Endothelial cell of coronary artery (primary cell): ENCODE results near the gene BRCA2. TPM values are rescaled to one million over a fixed set of nuclear protein-coding genes. Genes with fewer than 3 reads are reported as not detected.

ENCODE experiments used
- total RNA-seq: library from RNA; depleted of rRNA; stranded (reverse); fragments of >200 nt; gene quantifications from 2 replicates; pipeline ENCODE4 v1.2.3, GENCODE V29; 2014

BRCA2 gene, protein sequence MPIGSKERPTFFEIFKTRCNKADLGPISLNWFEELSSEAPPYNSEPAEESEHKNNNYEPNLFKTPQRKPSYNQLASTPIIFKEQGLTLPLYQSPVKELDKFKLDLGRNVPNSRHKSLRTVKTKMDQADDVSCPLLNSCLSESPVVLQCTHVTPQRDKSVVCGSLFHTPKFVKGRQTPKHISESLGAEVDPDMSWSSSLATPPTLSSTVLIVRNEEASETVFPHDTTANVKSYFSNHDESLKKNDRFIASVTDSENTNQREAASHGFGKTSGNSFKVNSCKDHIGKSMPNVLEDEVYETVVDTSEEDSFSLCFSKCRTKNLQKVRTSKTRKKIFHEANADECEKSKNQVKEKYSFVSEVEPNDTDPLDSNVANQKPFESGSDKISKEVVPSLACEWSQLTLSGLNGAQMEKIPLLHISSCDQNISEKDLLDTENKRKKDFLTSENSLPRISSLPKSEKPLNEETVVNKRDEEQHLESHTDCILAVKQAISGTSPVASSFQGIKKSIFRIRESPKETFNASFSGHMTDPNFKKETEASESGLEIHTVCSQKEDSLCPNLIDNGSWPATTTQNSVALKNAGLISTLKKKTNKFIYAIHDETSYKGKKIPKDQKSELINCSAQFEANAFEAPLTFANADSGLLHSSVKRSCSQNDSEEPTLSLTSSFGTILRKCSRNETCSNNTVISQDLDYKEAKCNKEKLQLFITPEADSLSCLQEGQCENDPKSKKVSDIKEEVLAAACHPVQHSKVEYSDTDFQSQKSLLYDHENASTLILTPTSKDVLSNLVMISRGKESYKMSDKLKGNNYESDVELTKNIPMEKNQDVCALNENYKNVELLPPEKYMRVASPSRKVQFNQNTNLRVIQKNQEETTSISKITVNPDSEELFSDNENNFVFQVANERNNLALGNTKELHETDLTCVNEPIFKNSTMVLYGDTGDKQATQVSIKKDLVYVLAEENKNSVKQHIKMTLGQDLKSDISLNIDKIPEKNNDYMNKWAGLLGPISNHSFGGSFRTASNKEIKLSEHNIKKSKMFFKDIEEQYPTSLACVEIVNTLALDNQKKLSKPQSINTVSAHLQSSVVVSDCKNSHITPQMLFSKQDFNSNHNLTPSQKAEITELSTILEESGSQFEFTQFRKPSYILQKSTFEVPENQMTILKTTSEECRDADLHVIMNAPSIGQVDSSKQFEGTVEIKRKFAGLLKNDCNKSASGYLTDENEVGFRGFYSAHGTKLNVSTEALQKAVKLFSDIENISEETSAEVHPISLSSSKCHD (N-terminal part only)
- 2.4 and 5.5 TPM in 2 replicates for total RNA-seq

DNA sequence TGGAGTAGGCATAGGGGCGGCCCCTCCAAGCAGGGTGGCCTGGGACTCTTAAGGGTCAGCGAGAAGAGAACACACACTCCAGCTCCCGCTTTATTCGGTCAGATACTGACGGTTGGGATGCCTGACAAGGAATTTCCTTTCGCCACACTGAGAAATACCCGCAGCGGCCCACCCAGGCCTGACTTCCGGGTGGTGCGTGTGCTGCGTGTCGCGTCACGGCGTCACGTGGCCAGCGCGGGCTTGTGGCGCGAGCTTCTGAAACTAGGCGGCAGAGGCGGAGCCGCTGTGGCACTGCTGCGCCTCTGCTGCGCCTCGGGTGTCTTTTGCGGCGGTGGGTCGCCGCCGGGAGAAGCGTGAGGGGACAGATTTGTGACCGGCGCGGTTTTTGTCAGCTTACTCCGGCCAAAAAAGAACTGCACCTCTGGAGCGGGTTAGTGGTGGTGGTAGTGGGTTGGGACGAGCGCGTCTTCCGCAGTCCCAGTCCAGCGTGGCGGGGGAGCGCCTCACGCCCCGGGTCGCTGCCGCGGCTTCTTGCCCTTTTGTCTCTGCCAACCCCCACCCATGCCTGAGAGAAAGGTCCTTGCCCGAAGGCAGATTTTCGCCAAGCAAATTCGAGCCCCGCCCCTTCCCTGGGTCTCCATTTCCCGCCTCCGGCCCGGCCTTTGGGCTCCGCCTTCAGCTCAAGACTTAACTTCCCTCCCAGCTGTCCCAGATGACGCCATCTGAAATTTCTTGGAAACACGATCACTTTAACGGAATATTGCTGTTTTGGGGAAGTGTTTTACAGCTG lies at the start of gene BRCA2, which contains the start of gene ZAR1L:
Gene BRCA2 (plus strand): TSS at position 271 of the 790 bp plus-strand sequence. CDS start 953 bp downstream, outside the sequence.
Gene ZAR1L (minus strand): TSS at position 126 of the 790 bp plus-strand sequence. CDS start 3,438 bp downstream, outside the sequence.

GRCh38 chr13:32427852-32428580 lies 112.7 kb downstream of the BRCA2 start, which contains the start of gene N4BP2L1:
Gene N4BP2L1 (minus strand): TSS chr13:32428130. CDS start chr13:32428082, 48 bp downstream.

Other genes starting within 250 kb of the BRCA2 start
- not detected in 2 replicates for gene ZAR1L, start 145 bp upstream of the BRCA2 start, total RNA-seq
- 0.54 and 1.3 TPM in 2 replicates for gene N4BP2L1, start 112.6 kb downstream of the BRCA2 start, total RNA-seq
- gene N4BP2L2, start 223.3 kb downstream of the BRCA2 start, total RNA-seq, result 57.8 and 86.5 TPM in 2 replicates